Measurements from ENCODE around the gene DSG1. TPM values are rescaled to one million over a fixed set of nuclear protein-coding genes. Genes with fewer than 3 reads are reported as not detected.

DSG1 gene
- total and polyA plus RNA-seq, 2 of the 13 experiments (the other 11 are each of a cell fraction or from before 2014, with no cell fraction given): 0.04 TPM; not detected in 1

- TF ChIP-seq MAF1 (CRISPR knock-in tag; IDR thresholded peaks at IDR 0.05; ENCODE audit: borderline replicate concordance) (no peak), ZNF629 (CRISPR knock-in tag; conservative IDR thresholded peaks at IDR 0.05) (no peak), NFE2L2 (IDR thresholded peaks at IDR 0.05; ENCODE audit: low read length) (no peak), RFX3 (CRISPR knock-in tag; IDR thresholded peaks at IDR 0.05) (no peak), CBX2 (IDR thresholded peaks at IDR 0.05; ENCODE audit: low read depth, low read length) (no peak), CBX2 (CRISPR knock-in tag; IDR thresholded peaks at IDR 0.05; ENCODE audit: low read depth) (no peak), ISX (CRISPR knock-in tag; conservative IDR thresholded peaks at IDR 0.05) (no peak), PBX3 (CRISPR knock-in tag; IDR thresholded peaks at IDR 0.05; ENCODE audit: borderline replicate concordance) (no peak), PLSCR1 (CRISPR knock-in tag; IDR thresholded peaks at IDR 0.05; ENCODE audit: borderline replicate concordance) (no peak), SAP130 (CRISPR knock-in tag; IDR thresholded peaks at IDR 0.05; ENCODE audit: low read depth) (peak; percentile 67), PRDM15 (CRISPR knock-in tag; IDR thresholded peaks at IDR 0.05) (no peak), ZNF598 (CRISPR knock-in tag; IDR thresholded peaks at IDR 0.05; ENCODE audit: borderline replicate concordance) (no peak), STAG1 (CRISPR knock-in tag; IDR thresholded peaks at IDR 0.05) (no peak), SMAD9 (CRISPR knock-in tag; IDR thresholded peaks at IDR 0.05) (no peak), MNT (IDR thresholded peaks at IDR 0.05) (no peak), PATZ1 (CRISPR knock-in tag; IDR thresholded peaks at IDR 0.05) (peak; percentile 52; the same call in 1 of the 2 replicates), ATF6 (CRISPR knock-in tag; conservative IDR thresholded peaks at IDR 0.05) (no peak), ZNF530 (CRISPR knock-in tag; IDR thresholded peaks at IDR 0.05; ENCODE audit: low read depth) (no peak)
Observed at GRCh38 chr18:31396796-31397612, 79.0 kb downstream of the DSG1 start (continued).
